HepG2 (cell line): ENCODE measurements around the gene BCL7A. TPM values are rescaled to one million over a fixed set of nuclear protein-coding genes. Genes with fewer than 3 reads are reported as not detected.
A peak's percentile ranks its signal among the peaks of the same experiment; 100 is the strongest.

ENCODE experiments used
- CHD2 ChIP-seq: IDR thresholded peaks from 2 replicates; pipeline ENCODE4 v1.6.1; 2011; ENCODE audit warnings: low read depth, low read length, improper control_type of control experiment
- FIP1L1 ChIP-seq: fragments of 200-400 bp; formaldehyde crosslinking; IDR thresholded peaks from 2 replicates; pipeline ENCODE4 v1.6.1; 2018; ENCODE audit warnings: low read depth, mild to moderate bottlenecking, low read length, moderate library complexity, borderline replicate concordance; ENCODE audit not compliant: insufficient read depth
- HNRNPL ChIP-seq: fragments of 200-400 bp; formaldehyde crosslinking; IDR thresholded peaks from 2 replicates; pipeline ENCODE4 v1.6.1; 2017; ENCODE audit warnings: mild to moderate bottlenecking, low read depth, low read length
- MAFF ChIP-seq: IDR thresholded peaks from 2 replicates; pipeline ENCODE4 v1.6.1; 2011; ENCODE audit warnings: low read depth, low read length, improper control_type of control experiment
- PAF1 ChIP-seq: IDR thresholded peaks from 2 replicates; pipeline ENCODE4 v1.6.1; 2016; ENCODE audit warnings: missing genetic modification reagents, missing compliant biosample characterization
- PHF8 ChIP-seq: sonication (generic); formaldehyde crosslinking; IDR thresholded peaks from 2 replicates; pipeline ENCODE4 v1.5.0; 2020; ENCODE audit warnings: missing genetic modification reagents
- POLR2A ChIP-seq, 2 experiments: IDR thresholded peaks; 2 replicates each; pipeline ENCODE4 v1.6.1; 2011; ENCODE audit warnings: low read depth in 2 of 2, low read length in 2 of 2, mild to moderate bottlenecking in 1 of 2, moderate library complexity in 1 of 2; ENCODE audit not compliant: insufficient read depth in 1 of 2
- RARA ChIP-seq: IDR thresholded peaks from 2 replicates; pipeline ENCODE4 v1.6.1; 2016; ENCODE audit warnings: missing genetic modification reagents, missing compliant biosample characterization
- RCOR2 ChIP-seq: IDR thresholded peaks from 2 replicates; pipeline ENCODE4 v1.6.1; 2016; ENCODE audit warnings: missing biosample characterization, missing genetic modification reagents
- SP4 ChIP-seq: sonication (generic); formaldehyde crosslinking; IDR thresholded peaks from 2 replicates; pipeline ENCODE4 v1.8.1; 2023; ENCODE audit warnings: mild to moderate bottlenecking, missing genetic modification reagents
- TAF15 ChIP-seq: fragments of 200-400 bp; formaldehyde crosslinking; IDR thresholded peaks from one replicate; pipeline ENCODE4 v1.6.1; 2018; ENCODE audit warnings: mild to moderate bottlenecking, low read depth, low read length; ENCODE audit not compliant: poor library complexity, severe bottlenecking
- TBX2 ChIP-seq: sonication (generic); formaldehyde crosslinking; IDR thresholded peaks from 2 replicates; pipeline ENCODE4 v1.5.0; 2020; ENCODE audit warnings: missing genetic modification reagents, mild to moderate bottlenecking, borderline replicate concordance
- WIZ ChIP-seq: sonication (generic); formaldehyde crosslinking; IDR thresholded peaks from 2 replicates; pipeline ENCODE4 v1.5.1; 2020; ENCODE audit warnings: mild to moderate bottlenecking, missing genetic modification reagents
- ZEB1 ChIP-seq: IDR thresholded peaks from 2 replicates; pipeline ENCODE4 v1.6.1; 2012; ENCODE audit warnings: mild to moderate bottlenecking, low read depth, inconsistent platforms; ENCODE audit not compliant: insufficient replicate concordance
- ZNF263 ChIP-seq: sonication (generic); formaldehyde crosslinking; IDR thresholded peaks from 2 replicates; pipeline ENCODE4 v1.4.0; 2020; ENCODE audit warnings: missing genetic modification reagents
- ZNF337 ChIP-seq: sonication (generic); formaldehyde crosslinking; IDR thresholded peaks from 2 replicates; pipeline ENCODE4 v1.5.1; 2020; ENCODE audit warnings: missing genetic modification reagents, low read depth, mild to moderate bottlenecking, borderline replicate concordance
- ZNF496 ChIP-seq: sonication (generic); formaldehyde crosslinking; IDR thresholded peaks from 2 replicates; pipeline ENCODE4 v1.8.1; 2023; ENCODE audit warnings: mild to moderate bottlenecking, moderate library complexity, missing genetic modification reagents; ENCODE audit not compliant: insufficient replicate concordance
- ZNF530 ChIP-seq: sonication (generic); formaldehyde crosslinking; IDR thresholded peaks from 2 replicates; pipeline ENCODE4 v1.5.0; 2020; ENCODE audit warnings: low read depth, mild to moderate bottlenecking, missing genetic modification reagents
- ZNF746 ChIP-seq: sonication (generic); formaldehyde crosslinking; IDR thresholded peaks from 2 replicates; pipeline ENCODE4 v1.8.0; 2022; ENCODE audit warnings: mild to moderate bottlenecking, missing genetic modification reagents
- ZSCAN21 ChIP-seq: sonication (generic); formaldehyde crosslinking; IDR thresholded peaks from 2 replicates; pipeline ENCODE4 v1.8.0; 2022; ENCODE audit warnings: mild to moderate bottlenecking, missing genetic modification reagents, moderate library complexity, borderline replicate concordance
- polyA plus RNA-seq, 8 experiments: library from polyadenylated mRNA; depleted of rRNA in 3 of 8; stranded (reverse) in 7 of 8; unstranded in 1 of 8; fragments of >200 nt; fragmentation: Illumina TruSeq in 4 of 8; extraction: Trizol in 4 of 8; gene quantifications; 2 replicates each; pipeline versions ENCODE4 v1.2.1 to v1.2.3, GENCODE V29; 2011 to 2016; ENCODE audit warnings: low read depth in 4 of 8, missing spikeins in 1 of 8, mixed read lengths in 1 of 8; ENCODE audit not compliant: insufficient read depth in 1 of 8
- total RNA-seq, 5 experiments: library from RNA; depleted of rRNA; stranded (reverse); fragments of >200 nt; fragmentation: Illumina TruSeq; extraction: Trizol; gene quantifications; 2 replicates each; pipeline ENCODE4 v1.2.3, GENCODE V29; 2016; ENCODE audit warnings: low read depth in 1 of 5
- TF ChIP-seq, protein P1 (sequence below): sonication (generic); formaldehyde crosslinking; IDR thresholded peaks from 2 replicates; pipeline ENCODE4 v1.8.0; 2022; ENCODE audit warnings: mild to moderate bottlenecking, missing genetic modification reagents
- TF ChIP-seq, protein P2 (sequence below): sonication (generic); formaldehyde crosslinking; IDR thresholded peaks from 2 replicates; pipeline ENCODE4 v1.4.0; 2020; ENCODE audit warnings: missing genetic modification reagents, borderline replicate concordance
- TF ChIP-seq, protein P3 (sequence below): sonication (generic); formaldehyde crosslinking; IDR thresholded peaks from 2 replicates; pipeline ENCODE4 v1.4.0; 2020; ENCODE audit warnings: missing genetic modification reagents, borderline replicate concordance
- TF ChIP-seq, protein P4 (sequence below): sonication (generic); formaldehyde crosslinking; IDR thresholded peaks from 2 replicates; pipeline ENCODE4 v1.8.1; 2022; ENCODE audit warnings: mild to moderate bottlenecking, missing genetic modification reagents

The BCL7A gene
- total and polyA plus RNA-seq, 2 of the 13 experiments (the other 11 are each of a cell fraction or from before 2014, with no cell fraction given), result 4.1 to 6.2 TPM

DNA sequence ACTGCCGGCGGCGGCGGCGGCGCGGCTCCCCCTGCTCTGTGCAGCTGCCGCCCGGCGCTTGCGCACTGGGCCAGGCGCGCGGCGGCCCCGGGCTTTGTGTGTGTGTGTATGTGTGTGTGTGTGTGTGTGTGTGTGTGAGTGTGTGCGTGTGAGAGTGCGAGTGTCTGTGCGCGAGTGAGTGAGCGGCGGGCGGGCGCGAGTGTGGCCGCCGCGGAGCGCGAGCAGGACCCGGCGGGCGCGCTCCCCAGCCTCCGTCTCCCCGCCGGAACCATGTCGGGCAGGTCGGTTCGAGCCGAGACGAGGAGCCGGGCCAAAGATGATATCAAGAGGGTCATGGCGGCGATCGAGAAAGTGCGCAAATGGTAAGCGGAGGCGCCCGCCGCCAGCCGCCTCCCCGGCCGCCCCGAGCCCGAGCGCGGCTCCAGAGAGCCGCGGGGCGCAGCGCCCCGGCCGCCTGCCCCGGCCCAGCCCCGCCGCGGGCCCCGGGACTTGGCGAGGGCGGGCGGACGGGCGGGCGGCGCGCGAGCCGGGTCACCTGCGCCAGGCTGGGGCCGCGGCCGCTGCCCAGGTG is at the start of gene BCL7A (continued):
- TF ChIP-seq TAF15, result no peak
- TF ChIP-seq RCOR2 (CRISPR knock-in tag), result no peak
- TF ChIP-seq PHF8 (CRISPR knock-in tag), result 0 out of 2 replicates have a peak, but pooled peaks have one; percentile 8
- TF ChIP-seq ZNF337 (CRISPR knock-in tag), result no peak
- TF ChIP-seq PAF1 (CRISPR knock-in tag), result no peak
- 0 out of 4 replicates have a peak, but pooled peaks of 1 of the 2 experiments have one; percentile 26 for TF ChIP-seq POLR2A (IDR thresholded peaks at IDR 0.05; ENCODE audit: insufficient read depth in 1 of 2, low read depth in 2 of 2, low read length in 2 of 2)
- TF ChIP-seq MAFF, result no peak
- no peak for TF ChIP-seq ZNF530 (CRISPR knock-in tag)
- TF ChIP-seq, protein P1, sequence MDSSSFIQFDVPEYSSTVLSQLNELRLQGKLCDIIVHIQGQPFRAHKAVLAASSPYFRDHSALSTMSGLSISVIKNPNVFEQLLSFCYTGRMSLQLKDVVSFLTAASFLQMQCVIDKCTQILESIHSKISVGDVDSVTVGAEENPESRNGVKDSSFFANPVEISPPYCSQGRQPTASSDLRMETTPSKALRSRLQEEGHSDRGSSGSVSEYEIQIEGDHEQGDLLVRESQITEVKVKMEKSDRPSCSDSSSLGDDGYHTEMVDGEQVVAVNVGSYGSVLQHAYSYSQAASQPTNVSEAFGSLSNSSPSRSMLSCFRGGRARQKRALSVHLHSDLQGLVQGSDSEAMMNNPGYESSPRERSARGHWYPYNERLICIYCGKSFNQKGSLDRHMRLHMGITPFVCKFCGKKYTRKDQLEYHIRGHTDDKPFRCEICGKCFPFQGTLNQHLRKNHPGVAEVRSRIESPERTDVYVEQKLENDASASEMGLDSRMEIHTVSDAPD (CRISPR knock-in tag), result no peak
- no peak for TF ChIP-seq ZEB1
- no peak for TF ChIP-seq SP4 (CRISPR knock-in tag)
- 0 out of 2 replicates have a peak, but pooled peaks have one; percentile 26 for TF ChIP-seq ZSCAN21 (CRISPR knock-in tag)
- TF ChIP-seq ZNF263 (CRISPR knock-in tag), result no peak
- TF ChIP-seq CHD2, result no peak
- no peak for TF ChIP-seq ZNF746 (CRISPR knock-in tag)
- no peak for TF ChIP-seq HNRNPL
- TF ChIP-seq, protein P2, sequence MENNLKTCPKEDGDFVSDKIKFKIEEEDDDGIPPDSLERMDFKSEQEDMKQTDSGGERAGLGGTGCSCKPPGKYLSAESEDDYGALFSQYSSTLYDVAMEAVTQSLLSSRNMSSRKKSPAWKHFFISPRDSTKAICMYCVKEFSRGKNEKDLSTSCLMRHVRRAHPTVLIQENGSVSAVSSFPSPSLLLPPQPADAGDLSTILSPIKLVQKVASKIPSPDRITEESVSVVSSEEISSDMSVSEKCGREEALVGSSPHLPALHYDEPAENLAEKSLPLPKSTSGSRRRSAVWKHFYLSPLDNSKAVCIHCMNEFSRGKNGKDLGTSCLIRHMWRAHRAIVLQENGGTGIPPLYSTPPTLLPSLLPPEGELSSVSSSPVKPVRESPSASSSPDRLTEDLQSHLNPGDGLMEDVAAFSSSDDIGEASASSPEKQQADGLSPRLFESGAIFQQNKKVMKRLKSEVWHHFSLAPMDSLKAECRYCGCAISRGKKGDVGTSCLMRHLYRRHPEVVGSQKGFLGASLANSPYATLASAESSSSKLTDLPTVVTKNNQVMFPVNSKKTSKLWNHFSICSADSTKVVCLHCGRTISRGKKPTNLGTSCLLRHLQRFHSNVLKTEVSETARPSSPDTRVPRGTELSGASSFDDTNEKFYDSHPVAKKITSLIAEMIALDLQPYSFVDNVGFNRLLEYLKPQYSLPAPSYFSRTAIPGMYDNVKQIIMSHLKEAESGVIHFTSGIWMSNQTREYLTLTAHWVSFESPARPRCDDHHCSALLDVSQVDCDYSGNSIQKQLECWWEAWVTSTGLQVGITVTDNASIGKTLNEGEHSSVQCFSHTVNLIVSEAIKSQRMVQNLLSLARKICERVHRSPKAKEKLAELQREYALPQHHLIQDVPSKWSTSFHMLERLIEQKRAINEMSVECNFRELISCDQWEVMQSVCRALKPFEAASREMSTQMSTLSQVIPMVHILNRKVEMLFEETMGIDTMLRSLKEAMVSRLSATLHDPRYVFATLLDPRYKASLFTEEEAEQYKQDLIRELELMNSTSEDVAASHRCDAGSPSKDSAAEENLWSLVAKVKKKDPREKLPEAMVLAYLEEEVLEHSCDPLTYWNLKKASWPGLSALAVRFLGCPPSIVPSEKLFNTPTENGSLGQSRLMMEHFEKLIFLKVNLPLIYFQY (CRISPR knock-in tag), result no peak
- TF ChIP-seq FIP1L1, result no peak
- no peak for TF ChIP-seq WIZ (CRISPR knock-in tag)
- TF ChIP-seq ZNF496 (CRISPR knock-in tag), result no peak
- TF ChIP-seq, protein P3, sequence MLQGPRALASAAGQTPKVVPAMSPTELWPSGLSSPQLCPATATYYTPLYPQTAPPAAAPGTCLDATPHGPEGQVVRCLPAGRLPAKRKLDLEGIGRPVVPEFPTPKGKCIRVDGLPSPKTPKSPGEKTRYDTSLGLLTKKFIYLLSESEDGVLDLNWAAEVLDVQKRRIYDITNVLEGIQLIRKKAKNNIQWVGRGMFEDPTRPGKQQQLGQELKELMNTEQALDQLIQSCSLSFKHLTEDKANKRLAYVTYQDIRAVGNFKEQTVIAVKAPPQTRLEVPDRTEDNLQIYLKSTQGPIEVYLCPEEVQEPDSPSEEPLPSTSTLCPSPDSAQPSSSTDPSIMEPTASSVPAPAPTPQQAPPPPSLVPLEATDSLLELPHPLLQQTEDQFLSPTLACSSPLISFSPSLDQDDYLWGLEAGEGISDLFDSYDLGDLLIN (CRISPR knock-in tag), result no peak
- TF ChIP-seq, protein P4, sequence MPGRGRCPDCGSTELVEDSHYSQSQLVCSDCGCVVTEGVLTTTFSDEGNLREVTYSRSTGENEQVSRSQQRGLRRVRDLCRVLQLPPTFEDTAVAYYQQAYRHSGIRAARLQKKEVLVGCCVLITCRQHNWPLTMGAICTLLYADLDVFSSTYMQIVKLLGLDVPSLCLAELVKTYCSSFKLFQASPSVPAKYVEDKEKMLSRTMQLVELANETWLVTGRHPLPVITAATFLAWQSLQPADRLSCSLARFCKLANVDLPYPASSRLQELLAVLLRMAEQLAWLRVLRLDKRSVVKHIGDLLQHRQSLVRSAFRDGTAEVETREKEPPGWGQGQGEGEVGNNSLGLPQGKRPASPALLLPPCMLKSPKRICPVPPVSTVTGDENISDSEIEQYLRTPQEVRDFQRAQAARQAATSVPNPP (CRISPR knock-in tag), result no peak
- peak; percentile 22; the same call in 1 of the 2 replicates for TF ChIP-seq TBX2
- no peak for TF ChIP-seq RARA (CRISPR knock-in tag)
